Glomerular visceral epithelial cell (primary cell): ENCODE data around the gene NACC2.
"Not testable (repeated sequence)": the region's sequence is repeated elsewhere in the genome, so short reads cannot be mapped to it uniquely, and the experiment has no call there.

Experiments
- DNase-seq: peaks from one replicate; pipeline ENCODE4 v3.0.0-alpha.2; 2016; ENCODE audit errors: extremely low spot score

Gene NACC2

DNA sequence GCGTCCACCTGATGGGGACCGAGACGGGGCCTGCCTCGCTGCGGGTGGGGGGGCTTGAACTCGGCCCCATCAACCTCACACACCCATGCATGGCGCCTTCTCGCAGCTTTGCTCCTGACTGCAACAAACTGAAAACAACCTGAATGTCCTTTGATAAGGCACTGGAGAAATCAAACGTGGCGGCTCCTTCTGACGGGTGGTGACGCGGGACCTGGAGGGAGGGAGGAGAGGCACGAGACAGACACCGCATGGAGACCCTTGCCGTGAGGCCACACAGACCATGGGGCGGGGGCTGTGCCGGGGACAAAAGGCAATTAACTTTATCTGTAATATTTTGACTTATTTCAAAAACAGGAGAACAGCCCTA lies 48.6 kb downstream of the NACC2 start:
- no peak for DNase-seq

DNA sequence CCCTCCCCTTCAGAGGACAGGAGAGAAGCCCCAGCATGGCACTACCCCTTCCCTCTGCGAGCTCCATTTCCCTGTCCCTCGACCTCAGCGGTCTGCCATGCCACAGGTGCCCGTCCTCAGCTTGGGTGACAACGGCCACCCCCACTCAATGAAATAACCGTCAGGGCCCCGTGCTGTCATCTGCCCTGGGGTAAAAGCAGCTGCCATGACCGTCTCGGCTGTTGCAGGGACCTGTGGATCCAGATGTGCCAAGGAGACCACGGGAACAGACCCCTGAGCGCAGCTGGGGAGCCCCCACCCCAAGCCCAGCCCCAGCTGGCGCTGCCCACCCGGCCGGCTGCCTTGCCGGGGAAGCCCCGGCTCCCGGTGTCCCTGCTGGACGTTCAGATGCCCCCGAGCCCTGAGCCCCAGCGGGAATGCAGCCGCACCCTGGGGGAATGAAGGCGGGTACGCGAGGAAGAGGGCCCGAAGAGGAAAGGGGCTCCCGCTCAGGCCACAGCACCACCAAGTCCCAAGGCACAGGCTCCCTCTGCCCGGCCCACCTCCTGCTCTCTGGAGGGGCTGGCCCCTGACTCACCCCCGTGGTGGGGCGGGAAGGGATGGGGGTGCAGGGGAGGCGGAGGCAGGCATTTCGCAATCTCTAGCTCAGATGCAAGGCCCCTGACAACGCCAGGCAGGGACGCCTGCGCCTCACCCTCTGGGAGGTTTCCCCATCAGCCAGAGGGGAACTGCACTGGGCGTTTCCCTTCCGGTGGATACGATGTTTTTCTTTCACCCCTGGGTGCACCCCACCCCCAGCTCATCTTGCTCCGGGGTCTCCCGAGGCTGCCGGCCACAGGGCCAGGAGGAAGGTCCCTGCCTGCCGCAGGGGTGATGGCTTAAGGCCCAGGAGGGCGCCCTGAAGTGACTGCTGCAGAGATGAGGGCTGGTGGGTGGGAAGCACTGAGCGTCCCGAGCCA lies 49.2 kb downstream of the NACC2 start:
- DNase-seq = no peak

DNA sequence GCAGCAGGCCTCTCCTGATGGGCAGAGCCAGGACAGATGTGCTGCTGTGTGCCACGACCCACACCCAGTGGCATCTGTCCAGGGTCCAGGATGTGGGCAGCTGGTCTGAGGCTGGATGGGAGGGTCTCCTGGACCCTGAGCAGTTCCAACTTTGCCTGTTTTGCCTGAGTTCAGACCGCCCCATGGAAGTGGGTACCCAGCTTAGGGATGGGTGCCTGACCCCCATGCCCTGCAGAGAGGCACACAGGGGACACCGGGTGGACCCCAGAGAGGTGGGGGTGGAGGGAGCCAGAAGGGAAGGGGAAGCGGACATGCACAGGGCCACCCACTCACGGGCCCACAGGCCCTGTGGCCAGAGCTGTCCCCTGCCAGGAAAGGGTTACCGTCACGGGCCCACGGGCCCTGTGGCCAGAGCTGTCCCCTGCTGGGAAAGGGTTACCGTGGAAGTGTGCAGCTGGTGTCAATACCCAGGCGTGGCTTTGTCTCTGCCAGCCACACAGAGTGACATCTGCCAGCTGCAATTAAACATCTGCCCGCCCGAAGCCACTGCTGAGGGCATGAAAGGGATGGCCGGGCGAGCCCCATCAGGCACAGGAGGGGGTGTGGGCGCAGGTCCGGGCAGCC lies 50.0 kb downstream of the NACC2 start:
- DNase-seq = no peak

DNA sequence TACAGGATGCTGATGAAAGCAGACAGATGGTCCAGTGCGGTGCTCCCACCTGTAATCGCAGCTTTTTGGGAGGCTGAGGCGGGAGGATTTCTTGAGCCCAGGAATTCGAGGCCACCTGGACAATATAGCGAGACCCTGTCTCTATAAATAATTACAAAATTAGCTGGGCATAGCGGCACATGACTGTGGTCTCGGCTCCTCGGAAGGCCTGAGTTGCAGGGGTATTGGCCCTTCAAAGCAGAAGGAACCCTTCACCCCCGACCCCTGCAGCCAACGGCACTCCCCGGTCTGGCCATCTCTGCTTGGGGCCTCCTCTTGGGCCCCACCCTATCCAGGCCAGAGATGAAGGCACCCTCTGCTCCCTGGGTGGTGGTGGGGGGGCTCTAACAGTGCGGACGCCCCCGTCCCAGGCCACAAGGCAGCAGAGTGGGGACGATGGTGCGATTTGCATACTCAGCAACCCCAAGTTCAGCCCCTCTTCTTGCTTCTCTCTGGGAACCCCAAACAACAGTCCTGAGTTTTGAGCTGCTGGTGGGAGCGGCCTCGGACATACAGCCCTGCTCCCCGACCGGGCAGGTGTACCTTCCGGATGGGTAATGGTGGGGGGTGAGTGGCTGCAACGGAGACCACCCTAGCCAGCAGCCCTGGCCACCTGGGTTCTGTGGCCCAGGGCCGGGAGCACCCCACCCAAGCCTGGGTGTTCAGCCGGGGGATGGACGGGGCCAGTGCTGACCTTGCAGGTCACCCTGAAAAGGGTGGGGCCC lies 50.7 kb downstream of the NACC2 start:
- no peak for DNase-seq

DNA sequence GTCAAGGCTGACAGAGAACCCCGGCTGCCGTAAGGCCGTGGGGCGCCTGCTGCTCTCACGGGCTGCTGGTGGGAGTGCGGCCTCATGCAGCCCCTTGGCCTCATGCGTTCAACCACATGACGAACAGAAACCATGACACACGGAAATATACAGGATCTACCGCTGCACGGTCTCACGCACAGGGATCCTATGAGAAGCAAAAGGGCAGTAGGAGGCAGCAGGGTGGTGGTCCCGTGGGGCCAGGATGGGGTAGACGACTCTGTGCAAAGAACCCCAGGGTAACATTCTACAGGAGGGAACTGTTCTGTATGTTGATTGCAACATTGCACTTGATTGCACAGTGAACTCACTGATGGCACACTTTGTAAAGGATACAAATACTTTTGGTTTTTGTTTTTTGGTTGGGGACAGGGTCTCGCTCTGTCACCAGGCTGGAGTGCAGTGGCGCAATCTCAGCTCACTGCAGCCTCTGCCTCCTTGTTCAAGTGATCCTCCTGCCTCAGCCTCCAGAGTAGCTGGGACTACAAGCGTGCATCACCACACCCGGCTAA lies 51.6 kb downstream of the NACC2 start:
- no peak for DNase-seq

DNA sequence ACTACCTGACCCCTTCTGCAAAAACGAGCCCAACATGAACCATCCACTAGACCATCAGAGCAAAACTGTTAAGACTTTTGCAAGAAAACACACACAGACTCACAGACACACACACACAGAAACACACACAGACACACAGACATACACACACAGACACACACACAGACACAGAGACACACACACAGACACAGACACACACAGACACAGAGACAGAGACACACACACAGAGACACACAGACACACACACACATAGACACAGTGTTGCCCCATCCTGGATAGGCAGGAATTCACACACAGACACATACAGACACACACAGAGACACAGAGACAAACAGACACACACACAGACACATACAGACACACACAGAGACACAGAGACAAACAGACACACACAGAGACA lies 52.5 kb downstream of the NACC2 start:
- DNase-seq = no peak

DNA sequence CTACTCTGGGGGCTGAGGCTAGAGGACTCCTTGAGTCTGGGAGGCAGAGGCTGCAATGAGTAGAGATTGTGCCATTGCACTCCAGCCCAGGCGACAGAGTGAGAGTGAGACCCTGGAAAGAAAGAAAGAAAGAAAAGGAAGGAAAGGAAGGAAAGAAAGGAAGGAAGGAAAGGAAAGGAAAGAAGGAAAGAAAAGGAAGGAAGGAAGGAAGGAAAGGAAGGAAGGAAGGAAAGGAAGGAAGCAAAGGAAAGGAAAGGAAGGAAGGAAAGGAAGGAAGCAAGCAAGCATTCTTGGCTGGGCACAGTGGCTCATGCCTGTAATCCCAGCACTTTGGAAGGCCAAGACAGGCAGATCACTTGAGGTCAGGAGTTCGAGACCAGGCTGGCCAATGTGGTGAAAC lies 54.2 kb downstream of the NACC2 start:
- not testable (repeated sequence) for DNase-seq

DNA sequence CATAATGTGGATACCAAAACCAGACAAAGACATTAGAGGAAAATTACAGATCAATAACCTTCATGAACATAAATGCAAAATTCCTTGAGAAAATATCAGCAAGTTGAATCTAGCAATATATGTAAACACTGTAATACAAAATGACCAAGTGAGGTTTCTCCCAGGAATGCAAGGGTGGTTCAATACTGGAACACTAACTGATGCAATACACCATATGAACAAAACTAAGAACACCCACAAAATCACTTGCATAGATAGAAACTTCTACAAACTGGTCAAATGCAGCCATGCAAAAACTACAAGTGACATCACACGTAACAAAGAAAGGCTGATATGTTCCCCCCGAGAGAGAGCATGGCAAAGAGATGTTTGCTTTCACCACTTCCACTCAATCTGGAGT lies 55.6 kb downstream of the NACC2 start:
- DNase-seq = no peak

DNA sequence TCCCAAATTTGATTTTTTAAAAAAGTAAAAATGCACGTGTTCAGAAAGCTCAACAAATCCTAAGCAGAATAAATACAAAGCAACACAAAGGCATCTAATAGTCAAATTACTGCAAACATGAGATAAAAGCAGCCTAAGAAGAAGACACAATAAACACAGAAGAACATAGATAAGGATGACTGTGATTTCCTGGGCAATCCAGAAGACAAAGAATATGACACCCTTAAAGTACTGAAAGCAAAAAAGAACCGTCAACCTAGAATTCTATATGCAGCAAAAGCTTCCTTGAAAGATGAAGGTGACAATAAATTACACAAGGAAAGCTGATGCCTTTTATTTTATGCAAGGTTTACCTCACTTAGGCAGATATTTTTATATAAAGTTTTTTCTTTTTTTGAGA lies 58.2 kb downstream of the NACC2 start:
- DNase-seq = no peak

DNA sequence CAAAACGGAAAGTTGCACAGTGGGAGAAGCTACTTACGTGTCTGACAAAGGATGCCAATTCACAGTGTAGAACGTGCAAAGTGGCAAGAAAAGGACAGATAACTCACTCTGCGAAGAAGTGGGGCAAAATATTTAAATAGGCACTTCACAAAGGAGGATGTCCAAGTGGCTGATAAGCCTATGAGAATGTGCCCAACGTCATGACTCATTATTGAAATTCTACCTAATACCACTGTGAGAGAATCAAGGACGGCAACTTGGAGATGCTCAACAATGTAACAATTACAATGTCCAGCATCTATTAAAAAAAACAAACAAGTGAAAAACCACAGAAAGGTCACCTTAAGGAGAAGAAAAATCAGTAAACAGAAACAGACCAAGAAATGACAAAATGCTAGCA lies 59.0 kb downstream of the NACC2 start:
- DNase-seq = no peak

DNA sequence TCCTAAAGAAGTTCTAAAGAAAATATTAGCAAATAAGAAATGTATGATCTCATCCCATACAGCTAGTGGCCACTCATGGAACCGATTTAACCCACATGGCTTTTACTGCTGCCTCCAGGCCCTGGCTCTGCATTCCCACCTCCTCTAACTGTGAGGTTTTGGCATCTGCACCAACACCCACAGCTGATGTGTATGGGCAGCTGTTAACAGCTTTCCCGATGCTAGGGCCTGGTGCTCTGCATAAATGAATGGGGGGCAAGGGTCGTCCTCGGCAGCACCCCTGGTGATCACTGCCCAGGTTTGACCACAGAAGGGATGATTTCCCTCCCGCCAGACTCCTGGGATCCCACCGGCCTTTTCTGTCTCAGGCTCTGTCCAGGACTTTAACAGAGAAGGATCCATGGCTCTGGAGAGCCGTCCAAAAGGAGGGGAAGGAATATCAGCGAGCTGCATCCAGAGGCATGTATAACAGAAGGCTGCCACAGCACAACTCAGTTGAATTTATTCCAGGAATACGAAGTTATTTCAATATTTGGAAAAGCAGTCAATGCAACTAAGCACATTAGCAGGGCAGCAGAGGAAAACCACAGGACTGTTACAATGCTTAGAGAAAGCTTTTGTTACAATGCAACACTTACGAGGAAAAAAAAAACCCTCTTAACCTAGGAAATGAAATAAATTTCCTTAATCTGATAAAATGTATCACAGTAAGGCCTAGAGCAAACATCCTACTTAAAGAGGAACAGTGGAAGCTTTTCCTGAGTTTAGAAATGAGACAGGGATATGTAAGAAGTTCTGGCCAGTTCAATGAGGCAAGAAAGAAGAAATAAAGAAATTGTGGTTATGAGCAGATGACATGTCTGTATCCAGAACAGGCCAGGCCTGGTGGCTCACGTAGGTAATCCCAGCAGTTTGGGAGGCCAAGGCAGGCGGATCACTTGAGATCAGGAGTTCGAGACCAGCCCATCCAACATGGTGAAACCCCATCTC lies 63.1 kb downstream of the NACC2 start:
- DNase-seq = no peak

DNA sequence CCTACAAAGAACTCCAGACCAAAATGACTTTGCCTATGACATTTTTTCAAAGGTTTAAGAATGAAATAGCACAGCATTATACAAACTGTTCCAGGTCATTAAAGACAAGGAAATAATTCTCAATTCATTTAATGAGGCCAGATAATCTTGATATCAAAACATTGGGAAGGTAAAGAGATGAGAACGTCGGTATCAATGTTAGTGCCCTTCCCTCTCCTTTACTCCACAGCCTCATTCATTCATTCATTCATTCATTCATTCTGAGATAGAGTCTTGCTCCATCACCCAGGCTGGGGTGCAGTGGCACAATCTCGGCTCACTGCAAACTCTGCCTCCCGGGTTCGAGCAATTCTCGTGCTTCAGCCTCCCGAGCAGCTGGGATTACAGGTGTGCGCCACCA lies 64.0 kb downstream of the NACC2 start:
- DNase-seq = no peak

DNA sequence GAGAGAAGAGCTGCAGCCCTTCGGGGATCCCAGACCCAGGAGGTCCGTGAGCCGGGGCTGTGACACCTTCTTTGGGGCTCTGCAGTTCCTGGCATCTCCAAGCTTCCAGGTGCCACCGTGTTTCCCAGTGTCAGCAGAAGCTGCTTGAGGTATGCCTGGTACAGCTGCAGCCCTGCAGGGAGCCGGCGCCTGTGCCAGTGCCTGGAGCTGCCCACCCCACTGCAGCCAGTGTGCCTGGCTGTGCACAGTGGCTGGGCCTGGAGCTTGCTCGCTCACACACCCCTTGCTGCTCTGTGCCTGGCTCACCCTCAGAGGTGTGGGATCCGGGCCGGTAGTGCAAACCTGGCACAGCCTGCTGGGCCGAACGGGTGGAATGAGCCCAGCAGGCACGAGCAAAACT lies 65.5 kb downstream of the NACC2 start:
- DNase-seq = no peak

DNA sequence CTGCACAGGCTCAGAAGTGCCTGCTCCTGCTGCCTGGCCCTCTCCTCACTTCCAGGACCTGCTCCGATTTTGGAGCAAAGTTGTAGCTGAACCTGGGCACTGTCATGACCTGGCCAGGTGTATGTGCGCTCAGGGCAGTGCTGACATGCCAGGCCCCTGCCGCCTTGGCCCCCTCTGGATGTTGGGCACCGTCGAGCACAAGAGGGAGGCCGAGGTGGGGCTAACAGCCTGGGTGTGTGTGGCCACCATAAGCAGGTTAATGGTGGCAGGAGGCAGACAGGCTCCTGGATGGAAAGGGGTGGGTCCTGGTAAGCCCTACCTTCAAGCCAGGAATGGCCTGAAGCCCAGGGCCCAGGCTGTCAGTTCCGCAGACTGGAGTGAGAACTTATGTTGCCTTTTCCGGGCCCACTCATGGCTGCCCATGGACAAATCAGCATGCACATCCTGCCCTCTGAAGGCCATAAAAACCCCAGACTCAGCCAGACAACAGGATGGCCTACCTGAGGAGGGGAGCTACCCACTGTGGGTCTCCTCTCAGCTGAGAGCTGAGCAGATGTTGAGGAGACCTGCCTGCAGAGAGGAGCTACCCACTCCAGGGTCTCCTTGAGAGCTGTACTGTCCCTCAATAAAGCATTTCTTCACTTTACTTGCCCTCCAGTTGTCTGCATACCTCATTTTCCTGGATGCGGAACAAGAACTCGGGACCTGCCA lies 66.2 kb downstream of the NACC2 start:
- no peak for DNase-seq

DNA sequence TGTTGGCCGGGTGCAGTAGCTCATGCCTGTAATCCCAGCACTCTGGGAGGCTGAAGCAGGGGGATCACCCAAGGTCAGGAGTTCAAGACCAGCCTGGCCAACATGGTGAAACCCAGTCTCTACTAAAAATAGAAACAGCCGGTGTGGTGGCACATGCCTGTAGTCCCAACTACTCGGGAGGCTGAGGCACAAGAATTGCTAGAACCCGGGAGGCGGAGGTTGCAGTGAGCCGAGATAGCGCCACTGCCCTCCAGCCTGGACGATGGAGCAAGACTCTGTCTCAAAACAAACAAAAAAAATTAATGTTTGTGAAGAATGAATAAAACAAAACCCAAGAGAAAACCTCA lies 68.2 kb downstream of the NACC2 start:
- not testable (repeated sequence) for DNase-seq

DNA sequence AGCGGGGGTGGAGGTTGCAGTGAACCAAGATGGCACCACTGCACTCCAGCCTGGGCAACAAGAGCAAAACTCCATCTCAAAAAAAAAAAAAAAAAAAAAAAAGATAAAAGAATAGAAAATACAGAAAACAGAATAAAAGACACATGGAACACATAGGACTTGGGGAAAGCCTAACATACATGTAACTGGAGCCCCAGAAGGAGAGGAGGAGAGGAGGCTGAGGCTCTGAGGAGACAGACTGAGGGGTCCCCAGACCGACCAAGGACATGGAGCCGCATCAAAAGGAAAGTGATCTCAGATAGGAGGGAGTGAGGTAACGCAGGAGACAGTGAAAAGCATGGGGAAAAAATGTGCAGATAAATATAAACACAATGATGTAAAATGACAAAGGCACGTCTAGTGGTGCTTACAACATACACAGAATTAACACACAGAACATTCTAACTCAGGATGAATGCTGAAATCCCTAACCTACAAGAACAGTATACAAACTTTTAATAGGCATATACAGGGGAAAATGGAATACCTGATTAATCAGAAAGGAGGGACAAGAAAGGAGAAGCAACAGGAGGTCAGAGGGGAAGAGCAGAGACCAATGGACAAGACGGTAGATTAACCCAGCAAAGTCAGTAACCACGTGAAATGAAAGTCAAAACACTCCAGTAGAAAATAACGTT lies 68.7 kb downstream of the NACC2 start:
- DNase-seq = no peak

DNA sequence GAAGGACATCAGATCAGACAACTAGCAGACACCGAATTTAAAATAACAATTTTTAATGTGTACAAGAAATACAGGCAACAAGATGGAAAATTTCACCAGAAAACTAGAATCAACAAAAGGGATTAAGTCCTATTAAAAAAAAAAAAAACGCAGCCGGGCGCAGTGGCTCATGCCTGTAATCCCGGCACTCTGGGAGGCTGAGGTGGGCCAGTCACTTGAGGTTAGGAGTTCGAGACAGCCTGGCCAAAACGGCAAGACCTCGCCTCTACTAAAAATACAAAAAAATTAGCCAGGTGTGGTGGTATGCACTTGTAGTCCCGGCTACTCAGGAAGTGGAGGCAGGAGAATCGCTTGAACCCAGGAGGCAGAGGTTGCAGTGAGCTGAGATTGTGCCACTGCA lies 69.6 kb downstream of the NACC2 start:
- no peak for DNase-seq

DNA sequence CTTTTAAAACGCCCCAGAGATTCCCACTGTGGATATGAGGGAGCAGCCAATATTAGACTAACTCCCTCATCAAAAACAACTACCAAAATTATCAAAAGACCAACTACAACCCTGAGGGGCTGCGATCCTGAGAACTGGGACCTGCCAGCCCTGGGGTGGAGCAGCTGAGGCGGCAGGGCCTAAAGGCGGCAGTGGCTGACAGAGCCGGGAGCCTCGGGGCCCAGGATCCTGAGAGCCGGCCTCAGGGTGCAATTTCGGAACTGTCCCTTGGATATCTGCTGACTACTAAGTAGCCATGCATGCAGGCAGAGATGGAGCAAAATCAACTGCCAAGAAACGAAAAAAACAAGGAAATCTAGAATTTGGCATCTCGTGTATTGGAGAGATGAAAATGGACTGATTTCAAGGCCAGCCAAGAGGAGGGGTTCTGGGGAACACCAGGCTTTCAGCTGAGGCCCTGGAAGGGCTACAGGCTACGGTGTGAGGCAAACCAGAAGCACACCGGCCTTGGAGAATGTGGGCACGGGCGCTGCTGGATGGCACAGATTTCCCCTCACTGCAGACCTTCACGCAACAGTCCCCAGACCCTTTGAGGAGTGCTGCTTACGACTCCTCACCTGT lies 70.3 kb downstream of the NACC2 start:
- no peak for DNase-seq

DNA sequence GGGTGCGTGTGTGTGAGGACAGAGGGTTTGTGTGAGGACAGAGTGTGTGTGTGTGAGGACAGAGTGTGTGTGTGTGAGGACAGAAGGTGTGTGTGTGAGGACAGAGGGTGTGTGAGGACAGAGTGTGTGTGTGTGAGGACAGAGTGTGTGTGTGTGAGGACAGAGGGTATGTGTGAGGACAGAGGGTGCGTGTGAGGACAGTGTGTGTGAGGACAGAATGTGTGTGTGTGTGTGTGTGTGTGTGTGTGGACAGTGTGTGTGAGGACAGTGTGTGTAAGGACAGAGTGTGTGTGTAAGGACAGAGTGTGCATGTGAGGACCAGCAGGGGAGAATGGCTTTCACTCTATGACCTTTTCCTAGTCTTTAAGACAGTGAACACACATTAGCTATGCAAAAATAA lies 70.8 kb downstream of the NACC2 start:
- no peak for DNase-seq
